HG02623 (cell line): ENCODE data around the gene PRR7.

ENCODE experiments used
- ATAC-seq: cut with Tn5 transposase; IDR thresholded peaks from one replicate; pipeline ENCODE4 v1.9.1; 2021; ENCODE audit warnings: moderate library complexity; ENCODE audit not compliant: unreplicated experiment

PRR7 gene

DNA sequence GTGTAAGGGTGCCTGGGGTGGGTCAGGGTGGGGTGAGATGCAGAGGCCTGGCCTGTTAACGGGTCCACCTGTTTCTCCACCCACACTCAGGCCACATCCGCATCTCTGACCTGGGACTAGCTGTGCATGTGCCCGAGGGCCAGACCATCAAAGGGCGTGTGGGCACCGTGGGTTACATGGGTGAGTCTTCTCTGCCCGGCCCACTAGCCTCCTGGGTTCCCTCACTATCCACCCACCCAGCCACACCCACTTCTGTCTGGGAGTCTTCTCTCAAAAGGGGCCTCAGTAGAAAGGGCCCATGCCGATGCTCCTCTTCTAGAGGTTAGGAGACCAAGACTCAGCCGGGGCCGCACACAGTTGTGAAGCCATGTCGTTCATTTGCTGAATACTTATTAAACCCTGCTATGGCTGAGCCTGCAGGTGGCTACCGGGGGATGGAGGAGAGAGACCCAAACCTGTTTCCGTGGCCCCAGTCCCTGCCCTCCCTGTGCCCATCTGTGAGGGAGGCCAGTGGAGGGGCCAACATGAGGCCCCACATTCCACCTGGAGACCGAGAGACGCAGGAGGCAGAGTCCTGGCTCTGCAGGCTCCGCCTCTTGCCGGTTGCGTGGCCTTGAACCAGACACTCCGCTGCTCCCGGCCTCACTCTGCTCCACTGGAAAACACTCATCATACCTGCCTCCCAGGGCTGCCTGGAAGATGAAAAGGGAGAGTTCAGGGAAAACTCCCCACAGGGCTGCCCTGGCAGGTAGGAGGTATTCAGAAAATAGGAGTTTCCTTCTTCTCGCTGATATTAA is 11.5 kb upstream of the PRR7 start:
- no peak for ATAC-seq

DNA sequence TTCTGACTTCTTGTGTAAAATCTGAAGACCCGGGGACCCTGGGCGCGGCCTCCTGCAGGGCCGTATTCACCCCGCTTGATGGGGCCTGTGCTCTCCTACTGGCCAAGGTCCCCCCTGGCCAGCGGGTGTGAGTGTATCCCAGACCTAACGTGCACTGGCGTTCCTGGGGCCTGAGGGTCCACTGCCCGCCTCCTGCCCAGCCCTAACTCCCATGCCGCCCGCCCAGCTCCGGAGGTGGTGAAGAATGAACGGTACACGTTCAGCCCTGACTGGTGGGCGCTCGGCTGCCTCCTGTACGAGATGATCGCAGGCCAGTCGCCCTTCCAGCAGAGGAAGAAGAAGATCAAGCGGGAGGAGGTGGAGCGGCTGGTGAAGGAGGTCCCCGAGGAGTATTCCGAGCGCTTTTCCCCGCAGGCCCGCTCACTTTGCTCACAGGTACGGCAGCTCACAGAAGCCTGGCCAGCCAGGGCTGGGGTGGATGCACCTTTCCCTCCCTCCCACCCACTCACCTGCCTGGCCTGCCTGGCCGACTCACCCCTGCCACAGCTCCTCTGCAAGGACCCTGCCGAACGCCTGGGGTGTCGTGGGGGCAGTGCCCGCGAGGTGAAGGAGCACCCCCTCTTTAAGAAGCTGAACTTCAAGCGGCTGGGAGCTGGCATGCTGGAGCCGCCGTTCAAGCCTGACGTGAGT is 10.6 kb upstream of the PRR7 start:
- ATAC-seq, result no peak

DNA sequence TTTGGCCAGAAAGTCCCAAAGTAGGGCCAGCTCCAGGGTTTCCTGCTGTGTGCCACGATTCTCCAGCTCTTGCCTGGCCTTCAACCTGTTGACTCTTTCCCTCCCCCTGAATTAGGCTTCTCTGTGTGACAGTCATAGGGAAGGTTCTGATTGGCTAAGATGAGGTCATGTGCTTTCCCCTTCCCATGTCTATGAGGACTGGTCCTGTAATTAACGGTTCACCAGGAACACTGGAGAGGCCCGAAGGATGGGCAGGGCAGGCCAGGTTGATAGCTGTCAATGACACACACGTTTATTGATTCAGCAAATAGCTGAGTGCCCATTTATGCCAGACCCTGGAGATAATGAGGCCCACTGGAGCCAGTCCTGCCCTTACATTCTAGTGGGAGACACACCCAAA is 9.0 kb upstream of the PRR7 start:
- no peak for ATAC-seq

DNA sequence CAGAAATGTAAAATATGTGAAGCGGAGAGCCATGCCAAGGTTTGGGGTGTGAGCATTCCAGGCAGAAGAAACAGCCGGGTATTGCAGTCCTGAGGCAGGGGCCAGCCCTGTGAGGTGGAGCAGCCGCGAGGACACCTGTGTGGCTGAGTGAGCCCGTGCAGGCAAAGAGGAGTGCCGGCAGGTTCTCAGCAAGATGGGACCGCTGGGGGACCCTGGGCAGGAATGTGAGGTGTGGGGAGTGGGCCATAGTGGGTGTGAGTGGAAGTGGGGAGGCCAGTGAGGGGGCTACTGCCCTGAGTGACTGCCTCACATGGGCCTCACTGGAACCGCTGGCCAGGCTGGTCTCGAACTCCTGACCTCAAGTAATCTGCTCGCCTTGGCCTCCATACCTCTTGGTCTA is 8.1 kb upstream of the PRR7 start:
- ATAC-seq, result no peak

DNA sequence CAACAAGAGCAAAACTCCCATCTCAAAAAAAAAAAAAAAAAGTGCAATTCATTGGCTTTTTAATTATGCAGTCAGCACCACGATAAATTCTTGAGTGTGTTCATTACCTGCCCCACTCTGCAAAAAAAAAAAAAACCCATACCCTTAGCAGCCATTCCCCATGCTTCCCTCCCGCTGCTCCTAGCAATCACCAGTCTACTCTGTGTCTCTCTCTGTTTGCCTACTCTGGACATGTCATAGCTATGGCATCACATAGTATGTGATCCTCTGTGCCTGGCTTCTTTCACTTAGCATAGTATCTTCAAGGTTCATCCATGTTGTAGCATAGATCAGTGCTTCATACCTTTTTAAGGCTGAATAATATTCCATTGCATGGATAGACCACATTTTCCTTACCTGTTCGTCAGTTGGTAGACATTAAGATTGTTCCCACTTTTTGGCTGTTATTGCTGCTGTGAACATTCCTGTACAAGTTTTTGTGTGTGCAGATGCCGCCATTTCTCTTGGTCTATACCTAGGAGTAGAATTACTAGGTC is 7.0 kb upstream of the PRR7 start:
- no peak for ATAC-seq

DNA sequence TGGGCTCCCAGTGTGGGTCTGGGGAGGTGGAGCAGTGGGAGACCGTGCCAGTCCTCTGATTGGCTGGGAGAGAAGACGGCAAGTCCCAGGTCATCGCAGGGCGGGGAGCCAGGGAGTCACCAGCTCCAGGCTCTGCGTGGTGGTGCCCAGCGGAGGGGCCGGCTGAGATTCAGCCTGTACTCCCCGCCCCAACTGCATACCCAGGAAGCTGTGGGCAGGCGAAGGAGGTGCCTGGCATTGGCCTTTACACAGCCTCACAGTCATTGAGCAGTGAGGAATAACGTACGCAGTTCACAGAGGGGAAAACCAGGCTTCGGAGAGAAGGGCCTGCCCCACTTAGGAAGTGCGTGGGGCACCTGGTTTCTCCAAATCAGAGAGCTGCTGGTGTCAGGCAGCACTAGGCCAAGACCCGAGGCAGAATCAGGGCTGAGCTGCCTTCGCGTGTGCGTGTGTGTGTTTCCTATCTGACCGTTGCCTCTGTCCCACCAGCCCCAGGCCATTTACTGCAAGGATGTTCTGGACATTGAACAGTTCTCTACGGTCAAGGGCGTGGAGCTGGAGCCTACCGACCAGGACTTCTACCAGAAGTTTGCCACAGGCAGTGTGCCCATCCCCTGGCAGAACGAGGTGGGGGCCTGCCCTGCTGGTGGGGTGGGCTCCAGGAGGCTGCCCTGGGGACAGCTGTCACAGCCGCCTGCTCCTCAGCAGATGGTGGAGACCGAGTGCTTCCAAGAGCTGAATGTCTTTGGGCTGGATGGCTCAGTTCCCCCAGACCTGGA is 6.2 kb upstream of the PRR7 start:
- ATAC-seq, result no peak

DNA sequence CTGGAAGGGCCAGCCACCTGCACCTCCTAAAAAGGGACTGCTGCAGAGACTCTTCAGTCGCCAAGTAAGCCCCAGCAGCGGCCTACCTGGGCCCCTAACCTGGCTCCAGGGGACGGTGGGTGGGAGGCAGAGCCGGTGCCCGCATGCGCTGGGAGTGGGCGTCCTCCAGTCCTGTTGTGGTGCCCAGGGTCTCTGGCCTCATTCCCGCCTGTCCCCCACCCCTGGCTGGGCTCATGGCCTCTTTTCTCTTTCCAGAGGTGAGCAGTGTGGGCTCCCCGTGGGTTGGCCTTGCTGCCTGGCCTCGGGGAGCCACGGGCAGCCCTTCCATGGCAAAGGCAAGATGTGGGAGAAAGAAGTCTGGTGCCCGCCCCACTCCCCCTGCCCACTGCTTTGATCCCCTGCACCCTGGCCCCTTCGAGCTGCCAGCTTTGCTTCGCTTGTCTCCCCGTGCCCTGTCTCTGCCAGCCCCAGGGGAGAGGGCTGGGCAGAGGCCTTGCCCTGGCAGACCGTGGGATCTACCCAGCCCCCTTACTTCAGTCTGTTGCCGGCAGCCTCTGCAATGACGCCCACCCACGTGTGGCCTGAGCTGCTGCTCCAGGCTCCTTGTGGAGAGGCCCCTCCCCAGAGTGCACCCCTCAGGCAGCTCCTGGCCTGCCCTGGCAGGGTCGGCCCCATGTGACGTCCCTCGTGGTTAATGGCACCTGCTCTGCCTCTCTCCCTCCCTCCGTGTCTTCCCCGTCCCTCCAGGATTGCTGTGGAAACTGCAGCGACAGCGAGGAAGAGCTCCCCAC is 5.4 kb upstream of the PRR7 start:
- ATAC-seq, result no peak

GRCh38 chr5:177442066-177442826 is 4.4 kb upstream of the PRR7 start:
- no peak for ATAC-seq

DNA sequence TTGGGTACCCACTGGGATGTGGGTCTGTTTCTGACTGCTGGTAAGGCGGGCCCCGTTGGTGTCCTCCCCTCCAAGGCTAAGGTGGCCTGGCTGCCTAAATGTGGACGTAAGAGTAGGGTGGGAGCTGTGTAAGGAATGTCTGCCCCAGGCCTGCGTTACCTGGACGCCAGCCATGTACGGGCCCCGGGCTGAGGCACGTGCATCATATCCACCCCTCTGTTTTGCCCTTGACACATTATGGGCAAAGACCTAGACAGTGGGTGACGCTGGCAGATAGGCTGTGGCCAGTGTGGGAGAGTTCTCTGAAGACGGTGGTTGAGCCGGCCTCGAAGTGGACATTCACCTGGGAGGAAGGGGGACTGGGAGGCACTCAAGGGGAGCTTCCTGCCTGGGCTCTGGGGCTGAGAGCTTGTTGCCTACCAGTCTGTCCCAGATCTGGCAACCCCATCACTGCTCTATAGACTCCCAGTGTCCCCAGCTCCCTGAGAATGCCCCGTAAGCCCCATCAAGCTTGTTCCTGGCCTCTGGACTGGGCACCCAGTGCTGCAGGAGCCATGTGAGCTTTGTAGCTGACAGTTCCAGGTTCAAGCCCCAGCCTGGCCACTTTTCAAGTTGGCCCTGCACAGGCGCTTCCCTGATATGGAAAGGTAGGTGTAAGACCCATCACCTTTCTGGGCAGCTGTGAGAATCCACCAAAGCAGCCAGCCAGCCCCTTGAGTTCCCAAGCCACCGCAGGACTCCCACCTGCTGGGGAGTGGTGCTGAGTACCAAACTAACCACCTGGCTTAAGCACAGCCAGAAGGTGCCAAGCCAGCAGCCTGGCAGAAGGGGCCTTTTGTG is 3.2 kb upstream of the PRR7 start:
- no peak for ATAC-seq

- ATAC-seq, result no peak
These were observed 2.2 kb upstream of the PRR7 start for GRCh38 chr5:177444106-177445051.

- no peak for ATAC-seq
These were observed 1.3 kb upstream of the PRR7 start for GRCh38 chr5:177445052-177445916.

DNA sequence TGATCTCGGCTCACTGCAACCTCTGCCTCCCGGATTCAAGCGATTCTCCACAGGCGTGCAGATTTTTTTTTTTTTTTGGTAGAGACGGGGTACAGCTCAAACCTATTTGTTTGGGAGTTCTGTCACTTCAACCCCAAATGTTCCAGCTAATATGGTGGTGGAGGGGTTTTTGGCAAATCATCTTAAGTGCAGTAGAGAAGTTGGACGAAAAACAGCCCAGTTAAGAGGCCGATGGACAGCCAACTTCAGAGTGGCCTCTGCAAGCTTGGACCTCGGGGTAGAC is 756 bp upstream of the PRR7 start:
- ATAC-seq, result no peak

DNA sequence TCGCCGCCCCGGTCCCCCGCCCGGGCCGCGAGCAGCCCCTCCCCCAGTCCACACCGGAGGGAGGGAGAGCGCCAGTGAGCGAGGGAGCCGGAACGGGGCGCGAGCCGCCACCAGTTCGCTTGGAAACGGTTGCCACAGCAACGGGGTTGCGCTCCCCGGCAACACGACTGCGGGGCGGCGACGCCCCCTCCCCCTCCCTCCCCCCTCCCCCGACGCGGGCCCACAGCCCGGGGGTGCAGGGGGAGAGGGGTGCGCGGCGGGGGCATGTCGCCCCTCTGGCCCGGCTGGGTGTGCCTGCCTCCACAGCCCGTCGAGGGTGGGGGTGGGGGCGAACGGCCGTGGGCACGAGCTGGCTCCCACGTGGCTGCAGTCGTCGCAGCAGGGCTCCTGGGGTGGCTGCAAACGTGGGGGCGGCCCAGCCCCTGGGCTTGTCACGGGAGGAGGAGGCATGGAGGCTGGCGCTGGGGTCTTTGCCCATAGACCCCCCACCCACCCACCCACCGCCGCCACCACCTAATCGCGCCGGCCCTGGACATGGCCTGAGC is 524 bp downstream of the PRR7 start:
- peak; percentile 17 for ATAC-seq

DNA sequence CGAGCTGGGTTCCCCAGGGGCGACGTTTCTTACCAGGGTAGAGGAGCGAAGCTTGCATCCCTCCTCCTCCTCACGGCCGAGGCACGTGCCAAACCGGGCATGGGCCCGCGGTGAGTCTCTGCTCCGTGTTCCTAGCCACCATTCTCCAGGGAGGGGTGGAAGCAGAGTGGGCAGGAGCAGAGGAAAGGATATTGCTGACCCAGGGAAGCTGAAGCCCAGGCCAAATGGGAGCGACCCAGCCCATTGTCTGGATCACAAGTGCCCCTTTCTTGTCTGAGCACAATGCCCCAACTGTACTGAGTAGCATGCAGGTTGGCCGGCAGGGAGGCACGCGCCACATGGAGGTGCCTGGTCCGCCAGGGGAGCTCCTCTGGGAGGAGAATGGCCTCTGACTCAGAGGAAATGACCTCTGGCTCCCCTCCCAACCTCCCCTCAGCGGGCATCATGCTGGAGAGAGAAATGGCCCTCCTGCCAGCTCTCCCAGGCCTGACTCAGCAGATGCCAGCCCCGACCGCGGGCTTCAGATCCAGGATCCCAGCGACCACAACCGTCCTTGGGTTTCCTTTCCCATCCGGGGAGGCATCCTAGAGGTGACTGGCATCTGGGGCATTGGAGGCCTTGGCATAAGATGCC is 1.1 kb downstream of the PRR7 start:
- ATAC-seq, result no peak

GRCh38 chr5:177448244-177448950 is 1.8 kb downstream of the PRR7 start:
- ATAC-seq, result no peak
